HCT116 (cell line): Measurements from ENCODE around the gene IGFN1. TPM values are rescaled to one million over a fixed set of nuclear protein-coding genes. Genes with fewer than 3 reads are reported as not detected.

Experiments
- ATAC-seq: fragments of 200-7000 bp; cut with Tn5 transposase; 2 replicates; pipeline ENCODE4 v1.9.1; 2020; ENCODE audit warnings: mild to moderate bottlenecking, moderate library complexity
- BruUV-seq: library from RNA; stranded (reverse); fragments of 400-500 nt; replicated peaks from 2 replicates; lab custom pipeline; 2021; lab: Mats Ljungman, UMichigan
- CTCF ChIA-PET: fragments of 300-600 bp; sonication (Branson Sonifier 250); formaldehyde crosslinking; loops from one replicate; lab custom pipeline; 2021; ENCODE audit warnings: antibody characterized with exemption; lab: Charles Lee
- POLR2A ChIA-PET: fragments of 300-600, 350-600 bp; sonication (Branson Sonifier 250); formaldehyde crosslinking; loops from one replicate; lab custom pipeline; 2021; ENCODE audit warnings: antibody characterized with exemption; lab: Charles Lee
- RAD21 ChIA-PET, 2 experiments: fragments of 300-600 bp; sonication (Branson Sonifier 250); formaldehyde crosslinking; loops; one replicate each; lab custom pipeline; 2023; ENCODE audit warnings: low total read pairs in 2 of 2; ENCODE audit not compliant: uncharacterized antibody in 2 of 2, unreplicated experiment in 2 of 2, low non-redundant PET in 1 of 2; lab: Charles Lee
- DNase-seq: peaks from one replicate; pipeline ENCODE4 v3.0.0-alpha.2; 2010; ENCODE audit warnings: low read depth, low spot score
- H2AFZ ChIP-seq: fragments of 200-600 bp; shearing (Covaris generic), sonication (generic); 2 replicates; pipeline ENCODE4 v1.6.1; 2017; ENCODE audit warnings: low read depth, mixed run types, mixed read lengths, antibody characterized with exemption, low read length; ENCODE audit not compliant: poor library complexity, severe bottlenecking
- H3K27ac ChIP-seq: 2 replicates; pipeline ENCODE4 v1.5.1; 2012; ENCODE audit warnings: low read depth, low read length
- H3K27me3 ChIP-seq: fragments of 200-600 bp; sonication (generic); 2 replicates; pipeline ENCODE4 v1.6.1; 2016; ENCODE audit warnings: mixed run types, low read length, mixed read lengths; ENCODE audit not compliant: insufficient read depth
- H3K36me3 ChIP-seq, 2 experiments: fragments of 200-500 bp in 1 of 2; fragments of 200-600 bp in 1 of 2; sonication (Bioruptor generic) in 1 of 2; sonication (generic) in 1 of 2; 2 replicates each; pipeline versions ENCODE4 v1.5.1 to v1.6.1; 2014 to 2016; ENCODE audit warnings: low read length in 2 of 2, inconsistent platforms in 1 of 2, mixed read lengths in 1 of 2, mixed run types in 1 of 2; ENCODE audit not compliant: insufficient read depth in 2 of 2, control insufficient read depth in 1 of 2
- H3K4me1 ChIP-seq, 2 experiments: fragments of 200-600 bp in 1 of 2; sonication (generic) in 1 of 2; 2 replicates each; pipeline versions ENCODE4 v1.5.1 to v1.6.1; 2012 to 2017; ENCODE audit warnings: low read length in 2 of 2, inconsistent platforms in 1 of 2, mild to moderate bottlenecking in 1 of 2, mixed read lengths in 1 of 2, mixed run types in 1 of 2, moderate library complexity in 1 of 2; ENCODE audit not compliant: insufficient read depth in 2 of 2, control insufficient read depth in 1 of 2
- H3K4me2 ChIP-seq: fragments of 200-600 bp; sonication (generic); 2 replicates; pipeline ENCODE4 v1.6.1; 2017; ENCODE audit warnings: mixed run types, low read length, mixed read lengths
- H3K4me3 ChIP-seq, 2 experiments: fragments of 200-600 bp in 1 of 2; sonication (generic) in 1 of 2; replicated peaks in 1 of 2; 2 replicates each; pipeline ENCODE4 v1.5.1; 2011 to 2016; ENCODE audit warnings: low read length in 2 of 2, control low read depth in 1 of 2, low read depth in 1 of 2, mild to moderate bottlenecking in 1 of 2, mixed read lengths in 1 of 2, mixed run types in 1 of 2
- H3K79me2 ChIP-seq: fragments of 200-600 bp; sonication (generic); 2 replicates; pipeline ENCODE4 v1.6.1; 2017; ENCODE audit warnings: mild to moderate bottlenecking, mixed run types, low read length, moderate library complexity, mixed read lengths; ENCODE audit not compliant: insufficient read depth
- H3K9ac ChIP-seq: fragments of 200-600 bp; sonication (generic); 2 replicates; pipeline ENCODE4 v1.6.1; 2016; ENCODE audit warnings: low read length, mixed read lengths
- H3K9me2 ChIP-seq: fragments of 200-600 bp; sonication (generic), shearing (Covaris generic); 2 replicates; pipeline ENCODE4 v1.6.1; 2017; ENCODE audit warnings: mixed run types, mild to moderate bottlenecking, moderate library complexity; ENCODE audit not compliant: insufficient read depth
- H3K9me3 ChIP-seq, 2 experiments: fragments of 200-500 bp in 1 of 2; fragments of 200-600 bp in 1 of 2; sonication (Bioruptor generic) in 1 of 2; sonication (generic) in 1 of 2; 2 replicates each; pipeline ENCODE4 v1.6.1; 2014 to 2017; ENCODE audit warnings: low read length in 2 of 2, mixed read lengths in 2 of 2, inconsistent platforms in 1 of 2, low read depth in 1 of 2, mild to moderate bottlenecking in 1 of 2, mixed run types in 1 of 2, moderate library complexity in 1 of 2; ENCODE audit not compliant: control insufficient read depth in 1 of 2, insufficient read depth in 1 of 2
- H4K20me1 ChIP-seq: fragments of 200-600 bp; sonication (generic), shearing (Covaris generic); 2 replicates; pipeline ENCODE4 v1.6.1; 2017; ENCODE audit warnings: mixed run types, mild to moderate bottlenecking, moderate library complexity; ENCODE audit not compliant: insufficient read depth
- ATF3 ChIP-seq: IDR thresholded peaks from 2 replicates; pipeline ENCODE4 v1.6.1; 2012
- CEBPB ChIP-seq: IDR thresholded peaks from 2 replicates; pipeline ENCODE4 v1.6.1; 2012; ENCODE audit warnings: low read depth
- CTCF ChIP-seq, 3 experiments: fragments of 200-600 bp in 1 of 3; sonication (generic) in 1 of 3; IDR thresholded peaks in 2 of 3; conservative IDR thresholded peaks in 1 of 3; 2 replicates each; pipeline ENCODE4 v1.5.1; 2012 to 2017; ENCODE audit warnings: low read depth in 2 of 3, low read length in 2 of 3, antibody characterized with exemption in 1 of 3, borderline replicate concordance in 1 of 3, control low read depth in 1 of 3, mild to moderate bottlenecking in 1 of 3, mixed read lengths in 1 of 3, mixed run types in 1 of 3, moderate library complexity in 1 of 3; ENCODE audit not compliant: insufficient read depth in 1 of 3
- EZH2 ChIP-seq: fragments of 200-600 bp; sonication (generic); IDR thresholded peaks from 2 replicates; pipeline ENCODE4 v1.6.1; 2017; ENCODE audit warnings: antibody characterized with exemption, mixed run types
- POLR2AphosphoS5 ChIP-seq: IDR thresholded peaks from 2 replicates; pipeline ENCODE4 v1.6.1; 2011; ENCODE audit warnings: mild to moderate bottlenecking, low read depth, low read length, moderate library complexity
- SIN3A ChIP-seq: IDR thresholded peaks from 2 replicates; pipeline ENCODE4 v1.6.1; 2012; ENCODE audit warnings: low read depth
- ZBTB33 ChIP-seq: IDR thresholded peaks from 2 replicates; pipeline ENCODE4 v1.6.1; 2011; ENCODE audit warnings: mild to moderate bottlenecking, low read length, moderate library complexity; ENCODE audit not compliant: insufficient replicate concordance; ENCODE audit errors: extremely low read depth
- intact Hi-C: fragments of 100-400 bp; cut with micrococcal nuclease; formaldehyde crosslinking; loops from 2 replicates; pipeline ENCODE4 v1.10.0; 2022
- total RNA-seq: library from RNA; stranded (reverse); gene quantifications from one replicate; pipeline ENCODE4 v1.2.1, GENCODE V29; 2021; ENCODE audit not compliant: unreplicated experiment

Gene IGFN1
- total RNA-seq, 1 experiment from 2014 or later: not detected

- ATAC-seq (no peak), DNase-seq (no peak)
- H2AFZ ChIP-seq: no peak overlapping the region
- TF ChIP-seq SIN3A (no peak), CTCF (IDR thresholded peaks at IDR 0.05 in 2 of 3, conservative IDR thresholded peaks at IDR 0.05 in 1 of 3; ENCODE audit: borderline replicate concordance in 1 of 3, insufficient read depth in 1 of 3, low read depth in 2 of 3, low read length in 2 of 3) (no peak), CEBPB (no peak), POLR2AphosphoS5 (no peak), EZH2 (no peak), ATF3 (no peak), ZBTB33 (no peak)
- intact Hi-C loops: no loop called here
- no peaks in the 10 kb centered on the region for H3K36me3 ChIP-seq
- H3K27me3 ChIP-seq: peaks cover 42% of the 10 kb centered on the region
- POLR2A ChIA-PET: no interaction called here
- H3K9me2 ChIP-seq: no peaks in the 10 kb centered on the region
- no peak overlapping the region for H3K4me3 ChIP-seq
- H3K27ac ChIP-seq: no peak overlapping the region
- H3K9ac ChIP-seq: no peak overlapping the region
- BruUV-seq: no TSS peak
- no peaks in the 10 kb centered on the region for H4K20me1 ChIP-seq
- CTCF ChIA-PET: interaction anchor here (1.5 kb wide), 1 partner anchor 11 kb away, joined by 3 read pairs; no protein-coding TSS in a partner anchor
- no peaks in the 10 kb centered on the region for H3K9me3 ChIP-seq
- RAD21 ChIA-PET: no interaction called here
- no peak overlapping the region for H3K4me2 ChIP-seq
- no peaks in the 10 kb centered on the region for H3K79me2 ChIP-seq
- H3K4me1 ChIP-seq: peaks cover 3% of the 10 kb centered on the region in 2 experiments; a peak in 2 of 4 replicates
These were observed 49.5 kb downstream of the IGFN1 start for GRCh38 chr1:201240171-201240570.
